Epidermal melanocyte (primary cell): Measurements from ENCODE around the gene SECISBP2.

Experiments
- DNase-seq: peaks from one replicate; pipeline ENCODE4 v3.0.0; 2011; ENCODE audit warnings: low spot score; ENCODE audit not compliant: insufficient read length

SECISBP2 gene

GRCh38 chr9:89347651-89348050 is 29.4 kb downstream of the SECISBP2 start:
- DNase-seq = no peak

DNA sequence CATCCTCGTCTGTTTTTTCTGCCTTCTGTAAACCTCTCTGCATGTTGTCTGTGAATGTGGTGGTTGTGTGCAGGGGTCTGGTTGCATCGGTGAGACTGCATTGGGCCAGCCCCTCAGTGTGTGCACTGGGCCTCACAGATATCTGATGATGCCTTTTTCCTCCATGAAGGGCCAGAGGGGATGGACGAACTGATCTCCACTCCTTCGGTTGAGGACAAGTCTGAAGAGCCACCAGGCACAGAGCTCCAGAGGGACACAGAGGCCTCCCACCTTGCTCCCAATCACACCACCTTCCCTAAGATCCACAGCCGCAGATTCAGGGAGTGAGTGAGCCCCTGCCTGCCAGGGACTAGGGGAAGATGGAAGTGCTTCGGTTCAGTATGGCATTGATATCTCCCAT is 31.3 kb downstream of the SECISBP2 start:
- DNase-seq = no peak

DNA sequence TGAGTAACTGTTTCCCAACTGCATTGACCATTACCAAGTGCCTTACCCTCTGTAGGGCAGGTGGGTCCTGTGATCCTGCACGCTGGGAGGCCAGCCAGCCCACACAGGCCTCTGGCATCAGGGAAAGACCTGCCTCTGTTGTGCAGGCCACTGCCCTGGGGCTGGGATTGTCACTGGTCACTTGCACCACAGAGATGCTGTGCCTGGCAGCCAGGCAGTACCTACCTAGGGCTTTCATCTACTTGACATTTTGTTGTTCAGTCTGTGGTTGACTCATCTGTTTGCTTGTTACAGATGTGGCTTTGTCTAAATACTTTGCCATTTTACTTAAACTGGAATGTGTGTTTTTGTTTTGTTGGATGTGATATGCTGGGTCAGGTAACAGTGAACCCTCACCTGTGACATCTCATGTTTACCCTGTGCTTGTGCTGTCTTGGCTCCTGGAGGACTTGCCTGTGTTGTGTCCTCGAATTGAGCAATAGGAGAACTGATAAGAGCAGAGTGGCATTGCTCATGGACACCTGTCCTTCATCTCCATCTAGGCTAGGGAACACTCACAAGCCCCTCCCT is 32.8 kb downstream of the SECISBP2 start:
- no peak for DNase-seq

DNA sequence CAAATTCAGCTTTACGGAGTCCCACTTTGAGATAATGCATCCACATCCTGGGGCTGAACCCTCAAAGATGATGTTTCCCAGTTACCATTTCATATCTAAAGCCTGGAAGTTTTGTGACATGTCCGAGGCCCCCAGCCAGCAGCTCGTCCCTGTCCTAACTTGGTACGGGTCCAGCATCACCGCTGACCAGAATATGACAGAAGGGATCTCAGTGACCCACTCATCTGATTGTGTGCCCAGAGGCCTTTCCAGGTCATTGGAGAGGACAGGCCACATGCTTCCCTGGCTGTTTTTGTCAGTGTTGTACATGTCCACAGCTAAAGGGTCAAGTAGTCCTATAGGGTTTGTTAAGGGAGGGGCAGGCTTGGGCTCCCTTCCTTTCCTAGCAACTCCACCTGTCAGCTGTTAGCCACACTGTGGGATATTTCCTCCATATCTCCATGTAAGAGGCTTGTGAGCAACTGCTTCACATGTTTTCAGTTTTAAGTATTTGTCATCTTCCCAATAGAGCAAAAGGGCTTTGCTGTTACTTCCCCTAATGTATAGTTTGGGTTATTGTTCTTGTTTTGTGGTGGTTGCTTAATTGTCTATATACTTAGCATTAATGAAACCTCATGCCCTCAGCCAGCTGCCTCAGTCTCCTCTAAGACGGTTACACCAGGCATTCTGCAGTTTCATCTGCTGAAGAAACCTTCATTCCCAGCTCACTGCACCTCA is 33.4 kb downstream of the SECISBP2 start:
- DNase-seq = no peak

DNA sequence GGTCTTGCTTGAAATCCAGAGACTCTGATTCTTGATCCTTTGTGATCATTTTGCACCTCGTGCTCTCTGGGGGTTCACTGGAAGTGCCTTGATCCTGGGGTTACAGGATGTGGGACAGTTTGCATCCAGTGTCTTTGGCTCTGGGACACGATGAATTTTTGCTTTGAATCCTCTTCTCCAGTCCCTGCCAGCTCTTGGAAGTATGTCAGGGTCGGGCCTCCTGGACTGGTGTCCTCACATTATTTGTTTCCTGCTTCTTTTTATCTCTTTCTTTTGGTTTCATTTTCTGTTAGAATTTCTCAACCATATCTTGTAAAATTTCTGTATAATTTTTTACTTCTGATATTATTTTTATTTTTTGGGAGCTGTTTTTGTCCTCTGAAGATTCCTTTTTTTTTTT is 34.2 kb downstream of the SECISBP2 start:
- DNase-seq = no peak

DNA sequence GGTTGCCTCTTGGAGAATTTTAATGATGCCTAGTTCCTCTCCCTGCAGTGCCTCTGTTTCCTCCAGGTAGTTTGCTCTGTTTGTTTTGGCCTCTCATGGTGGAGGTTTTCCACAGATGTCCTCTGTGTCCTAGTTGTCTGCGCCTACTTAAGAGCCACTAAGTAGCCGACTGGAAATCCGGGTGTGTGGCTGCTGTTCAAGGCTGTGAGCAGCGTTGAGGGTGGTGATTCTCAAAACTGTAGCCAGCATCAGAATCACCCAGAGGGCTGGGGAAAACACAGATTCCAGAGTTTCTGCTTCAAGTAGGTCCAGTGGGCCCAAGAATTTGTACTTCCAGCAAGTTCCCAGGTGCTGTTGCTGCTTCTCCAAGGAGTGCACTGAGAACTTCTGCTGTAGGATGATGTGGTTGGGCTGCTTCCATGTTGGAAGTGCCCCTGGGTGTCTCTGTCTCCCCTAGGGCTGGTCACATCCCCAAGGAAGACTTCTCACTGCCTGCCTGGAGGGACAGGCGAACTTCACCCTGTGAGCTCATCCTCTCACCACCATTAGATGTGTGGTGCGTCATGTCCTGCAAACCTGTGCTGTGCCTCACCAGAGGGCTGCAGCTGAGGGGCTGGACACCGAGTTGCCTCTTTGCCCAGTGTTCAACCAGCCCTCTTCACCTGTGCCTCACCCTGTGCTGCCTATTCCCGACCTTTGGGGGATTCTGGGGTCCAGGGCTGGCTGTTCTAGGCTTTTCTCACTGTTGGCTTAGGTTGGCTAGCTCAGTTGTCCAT is 34.8 kb downstream of the SECISBP2 start:
- DNase-seq = no peak

GRCh38 chr9:89353989-89354388 is 35.7 kb downstream of the SECISBP2 start:
- DNase-seq = no peak

DNA sequence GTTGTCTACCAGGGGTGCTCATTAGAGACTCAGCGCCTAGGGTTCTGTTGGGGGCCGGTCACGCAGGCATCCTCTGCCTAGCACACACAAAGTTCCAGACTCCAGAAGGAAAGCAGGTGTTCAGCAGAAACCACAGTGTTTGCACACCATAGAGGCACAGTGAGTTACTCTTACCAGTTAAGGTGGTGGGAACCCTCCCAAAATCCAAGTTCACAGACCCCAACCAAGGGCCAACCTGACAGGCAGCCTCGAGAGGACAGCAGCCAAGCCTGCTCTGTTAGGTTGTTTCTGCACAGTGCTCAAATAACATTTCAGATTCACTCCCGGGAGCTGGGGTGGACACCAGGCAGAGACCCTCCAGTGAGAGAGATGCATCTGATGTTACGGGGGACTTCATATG is 36.2 kb downstream of the SECISBP2 start:
- DNase-seq = no peak

DNA sequence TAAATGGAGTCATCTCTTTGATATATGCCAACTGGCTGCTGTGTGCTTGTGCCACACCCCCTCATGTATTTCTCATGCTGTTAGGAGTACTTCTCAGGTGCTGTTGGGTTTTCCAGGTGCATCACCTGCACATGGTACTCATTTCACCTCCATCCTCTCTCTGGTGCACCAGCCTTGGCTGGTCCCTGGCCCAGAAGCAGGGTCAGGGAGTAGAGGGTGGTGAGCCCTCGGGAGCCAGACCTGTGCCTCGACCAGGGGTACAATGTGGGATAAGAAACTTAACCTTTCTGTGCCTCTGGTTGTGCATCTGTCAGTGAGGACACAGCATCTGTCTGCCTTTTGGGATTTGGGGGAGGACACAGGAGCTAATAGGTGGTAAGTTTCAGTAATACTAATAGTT is 38.5 kb downstream of the SECISBP2 start:
- DNase-seq = no peak

GRCh38 chr9:89357331-89358197 is 39.3 kb downstream of the SECISBP2 start:
- DNase-seq = no peak

DNA sequence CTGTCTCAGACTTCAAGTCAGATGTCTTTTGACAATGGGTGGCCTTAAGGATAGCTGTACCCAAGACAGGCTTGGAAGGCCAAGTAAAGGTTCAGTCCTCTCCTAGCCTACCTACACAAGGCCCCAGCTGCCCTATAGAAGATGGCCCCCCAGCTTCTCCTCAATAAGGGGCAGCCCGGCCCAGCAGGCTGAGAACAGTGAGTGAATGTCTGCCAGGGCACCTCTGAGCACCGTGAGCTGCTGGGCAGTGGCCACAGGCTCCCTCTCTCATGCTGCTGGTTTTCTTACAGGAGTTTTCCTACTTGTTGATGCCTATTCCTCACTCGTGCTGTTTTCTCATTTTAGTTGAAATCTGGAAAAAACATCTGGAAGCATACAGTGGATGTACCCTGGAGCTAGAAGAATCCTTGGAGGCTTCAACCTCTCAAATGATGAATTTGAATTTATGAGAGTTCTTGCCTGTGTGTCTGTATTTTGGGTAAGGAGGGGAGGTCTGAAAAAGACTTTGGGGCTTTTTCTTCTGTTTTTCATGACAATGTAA is 40.1 kb downstream of the SECISBP2 start:
- no peak for DNase-seq

GRCh38 chr9:89358985-89359384 is 40.7 kb downstream of the SECISBP2 start:
- no peak for DNase-seq

DNA sequence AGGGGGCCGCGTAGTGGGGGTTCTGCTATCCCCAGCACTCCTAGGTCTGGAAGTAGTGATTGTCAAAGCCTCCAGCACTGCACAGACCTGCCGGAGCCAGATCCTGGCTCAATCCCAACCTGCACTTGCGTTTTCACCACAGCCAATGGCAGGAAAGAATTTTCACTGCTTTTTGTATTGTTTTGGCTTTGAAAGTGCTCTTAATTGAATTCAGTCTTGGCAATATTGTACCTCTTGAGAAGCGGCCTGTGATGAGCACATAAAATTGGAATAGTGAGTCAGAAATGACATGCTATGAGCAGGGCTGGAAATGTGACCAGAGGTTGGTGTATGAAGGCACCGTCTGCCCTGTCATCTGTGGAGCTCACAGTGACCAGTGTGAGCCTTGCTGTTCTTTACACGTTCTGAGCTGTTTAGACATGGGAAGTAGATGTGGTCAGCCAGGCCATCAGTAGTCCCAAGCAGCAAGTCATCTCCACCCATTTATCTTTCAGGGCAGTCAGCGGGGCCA is 41.5 kb downstream of the SECISBP2 start:
- no peak for DNase-seq

- no peak for DNase-seq
Observed at GRCh38 chr9:89360465-89360864, 42.2 kb downstream of the SECISBP2 start.

DNA sequence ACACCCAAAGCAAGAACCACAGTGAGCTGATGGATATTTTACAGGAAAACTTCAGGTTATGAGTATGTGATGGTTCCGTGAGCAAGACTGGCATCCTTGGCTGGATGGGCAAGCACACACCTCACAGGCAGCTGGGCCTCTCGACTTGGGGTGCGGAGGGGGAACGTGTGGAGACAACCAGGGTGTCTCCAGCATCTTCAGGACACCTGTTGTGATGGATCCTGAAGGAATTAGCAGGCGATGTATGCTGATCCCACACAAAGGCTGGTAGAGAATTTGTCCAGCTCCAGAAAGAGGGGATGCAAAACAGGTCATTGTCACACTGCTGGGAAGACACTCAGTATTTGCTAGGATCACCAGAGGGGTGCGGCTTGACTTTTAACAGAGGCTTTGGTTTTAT is 42.7 kb downstream of the SECISBP2 start:
- no peak for DNase-seq

DNA sequence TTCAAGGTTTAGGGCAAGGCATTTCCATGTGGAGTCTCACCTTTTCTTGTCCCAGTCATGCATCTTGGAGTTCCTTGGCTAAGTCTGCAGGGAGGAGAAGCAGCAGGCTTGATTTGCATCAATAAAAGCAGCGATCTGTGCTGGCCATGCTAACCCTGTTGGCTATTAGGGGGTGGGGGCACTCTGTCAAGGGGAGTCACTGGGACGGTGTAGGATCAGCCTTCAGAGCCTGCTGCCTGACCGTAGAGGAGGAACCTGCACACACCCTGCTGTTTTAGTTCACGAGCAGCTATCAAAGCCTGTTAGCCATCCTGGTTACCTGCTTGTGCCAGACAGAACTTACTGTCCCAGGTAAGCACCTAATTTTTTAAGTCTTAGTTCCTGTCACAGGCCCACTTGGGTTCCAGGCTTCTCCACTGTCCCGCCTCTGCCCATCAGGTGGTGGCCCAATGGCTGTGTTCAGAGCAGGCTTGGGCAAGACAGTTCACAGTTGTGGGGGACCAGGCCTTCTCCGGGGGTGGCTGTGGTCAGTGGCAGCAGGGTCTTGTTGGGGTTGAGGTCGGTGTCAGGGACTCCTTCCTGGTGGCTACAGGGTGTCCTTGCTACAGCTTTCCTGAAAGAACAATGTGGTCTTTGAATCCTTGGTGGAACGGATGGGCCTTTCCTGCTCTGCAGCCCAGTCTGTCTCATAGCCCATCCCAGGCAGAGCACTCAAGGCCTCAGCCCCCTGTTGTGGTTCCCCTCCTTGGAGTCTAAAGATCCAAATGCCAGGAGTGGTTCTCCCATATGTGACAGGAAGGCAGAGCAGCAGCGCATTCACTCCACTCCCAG is 43.7 kb downstream of the SECISBP2 start:
- no peak for DNase-seq

GRCh38 chr9:89362647-89363310 is 44.5 kb downstream of the SECISBP2 start:
- DNase-seq = no peak

DNA sequence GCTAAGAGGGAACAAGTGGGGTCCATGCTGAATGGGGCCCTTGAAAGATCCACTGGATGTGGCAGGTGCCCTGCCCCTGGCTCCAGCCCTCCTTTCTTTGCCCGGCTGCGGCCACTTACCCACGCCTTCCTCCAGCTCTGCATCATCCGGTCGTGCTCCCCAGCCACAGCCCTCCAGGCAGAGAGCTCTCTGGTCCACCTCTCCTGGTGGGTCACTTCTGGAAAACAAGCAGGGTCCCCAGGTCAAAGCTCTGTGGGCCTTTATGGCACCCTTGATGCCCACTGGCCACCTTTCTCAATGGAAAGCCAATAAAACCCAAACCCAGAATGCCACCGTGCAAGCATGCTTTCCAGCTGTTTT is 45.0 kb downstream of the SECISBP2 start:
- DNase-seq = no peak

- no peak for DNase-seq
Observed at GRCh38 chr9:89363921-89364665, 45.8 kb downstream of the SECISBP2 start.
